ENCODE results near the gene PLEKHG7.

- TF ChIP-seq CTCF (IDR thresholded peaks at IDR 0.05; ENCODE audit: low read length) (no peak), EZH2 (IDR thresholded peaks at IDR 0.05; ENCODE audit: borderline replicate concordance, low read length) (no peak)
Observed at GRCh38 chr12:92706594-92706993, 3.8 kb downstream of the PLEKHG7 start.

All from OCI-LY1 (cell line).